Neutrophil (primary cell): Measurements from ENCODE around the gene WDR48.

Source experiments
- H3K27ac ChIP-seq: fragments of 200-600 bp; sonication (generic); 2 replicates; pipeline ENCODE4 v1.5.1; 2016; ENCODE audit warnings: mild to moderate bottlenecking, moderate library complexity
- H3K27me3 ChIP-seq: fragments of 200-600 bp; sonication (generic); 2 replicates; pipeline ENCODE4 v1.6.0; 2016; ENCODE audit warnings: mild to moderate bottlenecking
- H3K36me3 ChIP-seq: fragments of 200-600 bp; sonication (generic); 2 replicates; pipeline ENCODE4 v1.5.1; 2017
- H3K4me1 ChIP-seq, 2 experiments: fragments of 200-600 bp in 1 of 2; sonication (generic) in 1 of 2; 1 replicate in 1 of 2; 2 replicates in 1 of 2; pipeline versions ENCODE4 v1.5.1 to v1.6.1; 2013 to 2016; ENCODE audit warnings: low read depth in 1 of 2, low read length in 1 of 2, mild to moderate bottlenecking in 1 of 2, moderate library complexity in 1 of 2; ENCODE audit not compliant: control insufficient read depth in 1 of 2, insufficient read depth in 1 of 2
- H3K4me3 ChIP-seq, 2 experiments: fragments of 200-600 bp in 1 of 2; sonication (generic) in 1 of 2; 1 replicate in 1 of 2; 2 replicates in 1 of 2; pipeline ENCODE4 v1.5.1; 2013 to 2016; ENCODE audit warnings: low read depth in 1 of 2, low read length in 1 of 2, mild to moderate bottlenecking in 1 of 2, moderate library complexity in 1 of 2
- H3K9me3 ChIP-seq: fragments of 200-600 bp; sonication (generic); 2 replicates; pipeline ENCODE4 v1.5.1; 2016
- TF ChIP-seq, protein P1 (sequence below): fragments of 200-600 bp; sonication (generic); IDR thresholded peaks from 2 replicates; pipeline ENCODE4 v1.5.1; 2016; ENCODE audit warnings: antibody characterized with exemption

Gene WDR48

GRCh38 chr3:39024497-39024896 lies 27.3 kb upstream of the WDR48 start:
- H3K36me3 ChIP-seq = no peaks in the 10 kb centered on the region
- H3K9me3 ChIP-seq = no peaks in the 10 kb centered on the region
- peaks cover 4% of the 10 kb centered on the region for H3K27me3 ChIP-seq
- no peaks in the 10 kb centered on the region for H3K4me1 ChIP-seq
- H3K27ac ChIP-seq = no peak overlapping the region
- no peak overlapping the region for H3K4me3 ChIP-seq
- TF ChIP-seq, protein P1, sequence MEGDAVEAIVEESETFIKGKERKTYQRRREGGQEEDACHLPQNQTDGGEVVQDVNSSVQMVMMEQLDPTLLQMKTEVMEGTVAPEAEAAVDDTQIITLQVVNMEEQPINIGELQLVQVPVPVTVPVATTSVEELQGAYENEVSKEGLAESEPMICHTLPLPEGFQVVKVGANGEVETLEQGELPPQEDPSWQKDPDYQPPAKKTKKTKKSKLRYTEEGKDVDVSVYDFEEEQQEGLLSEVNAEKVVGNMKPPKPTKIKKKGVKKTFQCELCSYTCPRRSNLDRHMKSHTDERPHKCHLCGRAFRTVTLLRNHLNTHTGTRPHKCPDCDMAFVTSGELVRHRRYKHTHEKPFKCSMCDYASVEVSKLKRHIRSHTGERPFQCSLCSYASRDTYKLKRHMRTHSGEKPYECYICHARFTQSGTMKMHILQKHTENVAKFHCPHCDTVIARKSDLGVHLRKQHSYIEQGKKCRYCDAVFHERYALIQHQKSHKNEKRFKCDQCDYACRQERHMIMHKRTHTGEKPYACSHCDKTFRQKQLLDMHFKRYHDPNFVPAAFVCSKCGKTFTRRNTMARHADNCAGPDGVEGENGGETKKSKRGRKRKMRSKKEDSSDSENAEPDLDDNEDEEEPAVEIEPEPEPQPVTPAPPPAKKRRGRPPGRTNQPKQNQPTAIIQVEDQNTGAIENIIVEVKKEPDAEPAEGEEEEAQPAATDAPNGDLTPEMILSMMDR = no peak

DNA sequence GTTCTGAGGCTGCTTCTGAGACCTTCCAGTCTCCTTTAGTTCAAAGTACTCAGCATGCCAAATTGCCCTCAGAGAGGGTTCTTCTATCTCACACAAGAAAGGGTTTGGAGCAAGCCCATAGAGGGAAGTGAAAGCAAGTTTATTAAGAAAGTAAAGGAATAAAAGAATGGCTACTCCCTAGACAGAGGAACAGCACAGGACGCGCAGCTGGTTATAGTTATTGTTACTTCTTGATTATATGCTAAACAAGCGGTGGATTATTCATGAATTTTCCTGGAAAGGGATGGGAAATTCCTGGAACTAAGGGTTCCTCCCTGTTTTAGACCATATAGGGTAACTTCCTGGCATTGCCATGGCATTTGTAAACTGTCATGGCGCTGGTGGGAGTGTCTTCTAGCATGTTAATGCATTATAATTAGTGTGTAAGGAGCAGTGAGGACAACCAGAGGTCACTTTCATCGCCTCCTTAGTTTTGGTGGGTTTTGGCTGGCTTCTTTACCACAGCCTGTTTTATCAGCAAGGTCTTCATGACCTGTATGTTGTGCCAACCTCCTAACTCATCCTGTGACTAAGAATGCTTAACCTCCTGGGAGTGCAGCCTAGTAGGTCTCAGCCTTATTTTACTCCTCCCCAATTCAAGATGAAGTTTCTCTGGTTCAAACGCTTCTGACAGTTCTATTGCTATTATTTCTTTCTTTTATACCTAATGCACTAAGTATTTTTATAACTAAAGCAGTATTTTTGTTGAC lies 26.4 kb upstream of the WDR48 start:
- Histone ChIP-seq H3K27me3 (peaks cover 4% of the 10 kb centered on the region), H3K4me1 (no peaks in the 10 kb centered on the region), H3K27ac (no peak overlapping the region), H3K9me3 (no peaks in the 10 kb centered on the region), H3K4me3 (no peak overlapping the region), H3K36me3 (no peaks in the 10 kb centered on the region)
- TF ChIP-seq, protein P1 = no peak

GRCh38 chr3:39028546-39028945 lies 23.3 kb upstream of the WDR48 start:
- H3K9me3 ChIP-seq = no peaks in the 10 kb centered on the region
- H3K4me1 ChIP-seq = no peaks in the 10 kb centered on the region
- TF ChIP-seq, protein P1 = no peak
- peaks cover 4% of the 10 kb centered on the region for H3K27me3 ChIP-seq
- no peaks in the 10 kb centered on the region for H3K36me3 ChIP-seq
- no peak overlapping the region for H3K27ac ChIP-seq
- H3K4me3 ChIP-seq = no peak overlapping the region

DNA sequence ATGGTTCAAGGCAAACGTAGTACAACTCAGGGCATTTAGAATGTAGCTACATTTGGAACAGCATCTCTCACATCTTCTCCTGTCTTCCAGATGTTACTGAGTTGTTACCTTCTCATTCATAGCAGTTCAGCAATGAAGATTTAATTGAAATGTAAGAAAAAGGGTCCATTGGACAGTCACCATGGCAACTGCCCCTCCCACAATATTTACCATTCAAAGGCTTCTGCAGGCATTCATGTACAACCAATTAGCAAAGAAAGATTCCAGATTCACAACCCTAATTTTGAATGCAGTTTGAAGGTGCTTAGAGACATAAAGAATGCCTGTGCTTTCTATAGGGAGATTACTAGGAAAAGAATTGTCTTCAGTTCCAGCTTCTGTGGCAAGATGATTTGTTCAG lies 22.3 kb upstream of the WDR48 start:
- Histone ChIP-seq H3K9me3 (no peaks in the 10 kb centered on the region), H3K4me3 (no peak overlapping the region), H3K27ac (no peak overlapping the region), H3K27me3 (peaks cover 4% of the 10 kb centered on the region), H3K4me1 (no peaks in the 10 kb centered on the region), H3K36me3 (no peaks in the 10 kb centered on the region)
- TF ChIP-seq, protein P1 = no peak

DNA sequence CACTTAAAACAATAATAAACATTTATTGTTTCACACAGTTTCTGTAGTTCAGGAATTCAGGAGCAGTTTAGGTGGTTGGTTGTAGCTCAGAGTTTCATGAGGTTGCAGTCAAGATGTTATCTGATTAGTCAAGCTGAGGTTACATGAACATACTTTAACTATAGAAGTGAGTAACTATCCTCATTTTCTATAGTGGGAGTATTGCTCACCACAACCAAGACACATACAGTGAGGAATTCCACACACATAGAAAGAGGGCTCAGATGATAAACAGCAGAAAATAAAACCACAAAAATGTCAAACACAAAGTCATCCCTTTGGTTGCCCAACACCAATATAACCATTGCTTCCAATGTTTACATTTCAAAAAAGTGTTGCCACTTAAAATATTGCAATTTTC lies 13.7 kb upstream of the WDR48 start:
- H3K4me3 ChIP-seq = no peak overlapping the region
- no peak overlapping the region for H3K27ac ChIP-seq
- no peaks in the 10 kb centered on the region for H3K36me3 ChIP-seq
- no peaks in the 10 kb centered on the region for H3K9me3 ChIP-seq
- TF ChIP-seq, protein P1 = no peak
- no peaks in the 10 kb centered on the region for H3K4me1 ChIP-seq
- H3K27me3 ChIP-seq = no peaks in the 10 kb centered on the region
